Aorta (tissue), 5 donors: ENCODE results near the gene AP1M1. TPM values are rescaled to one million over a fixed set of nuclear protein-coding genes. Genes with fewer than 3 reads are reported as not detected.

ENCODE experiments used
- ATAC-seq: fragments of 200-7000 bp; cut with Tn5 transposase; one replicate; pipeline ENCODE4 v1.9.1; 2022; ENCODE audit warnings: moderate library complexity; ENCODE audit not compliant: low FRiP score
- DNase-seq, 2 donors: peaks; one replicate each; pipeline ENCODE4 v3.0.0-alpha.2; 2020
- H3K27ac ChIP-seq, 2 donors: one replicate each; pipeline ENCODE4 v1.5.1; 2013; ENCODE audit warnings: low read length in 2 of 2, mild to moderate bottlenecking in 2 of 2, moderate library complexity in 2 of 2, control low read depth in 1 of 2, inconsistent platforms in 1 of 2, low read depth in 1 of 2
- H3K27me3 ChIP-seq, 2 donors: one replicate each; pipeline ENCODE4 v1.6.1; 2013; ENCODE audit warnings: control low read depth in 1 of 2, low read length in 1 of 2, mild to moderate bottlenecking in 1 of 2, moderate library complexity in 1 of 2; ENCODE audit not compliant: insufficient read depth in 2 of 2, control insufficient read depth in 1 of 2
- H3K36me3 ChIP-seq, 2 donors: one replicate each; pipeline ENCODE4 v1.6.1; 2013; ENCODE audit warnings: control low read depth in 1 of 2, low read length in 1 of 2, mild to moderate bottlenecking in 1 of 2; ENCODE audit not compliant: insufficient read depth in 2 of 2, control insufficient read depth in 1 of 2
- H3K4me1 ChIP-seq, 2 donors: one replicate each; pipeline ENCODE4 v1.6.1; 2013; ENCODE audit warnings: low read length in 2 of 2, control low read depth in 1 of 2, mild to moderate bottlenecking in 1 of 2, moderate library complexity in 1 of 2; ENCODE audit not compliant: insufficient read depth in 2 of 2, control insufficient read depth in 1 of 2
- H3K4me3 ChIP-seq, 2 donors: one replicate each; pipeline ENCODE4 v1.5.1; 2013; ENCODE audit warnings: low read length in 2 of 2, control low read depth in 1 of 2, mild to moderate bottlenecking in 1 of 2
- H3K9me3 ChIP-seq: one replicate; pipeline ENCODE4 v1.6.1; 2013; ENCODE audit warnings: mild to moderate bottlenecking, low read length; ENCODE audit not compliant: control insufficient read depth
- WGBS, 2 donors: extraction: QIAGEN DNeasy Blood & Tissue Kit; methylation state at CpG; one replicate each; pipeline ENCODE4 v1.1.7; 2013; 5-methylcytosine and 5-hydroxymethylcytosine counted together
- intact Hi-C, 2 donors: fragments of 100-400 bp; cut with DNase I; formaldehyde crosslinking; loops; one replicate each; pipeline versions ENCODE4 v1.14.2 to v1.15.0; 2022
- polyA plus RNA-seq, 2 donors: library from polyadenylated mRNA; stranded (reverse); fragments of 200-250 nt; gene quantifications; one replicate each; pipeline ENCODE4 v1.2.3, GENCODE V29; 2013
- total RNA-seq, 2 donors: library from RNA; stranded (reverse); fragmentation: NEBNext Ultra II Directional; extraction: Animal tissue kit (Norgen Biotek cat#: 25700); gene quantifications; one replicate each; pipeline ENCODE4 v1.2.1, GENCODE V29; 2021
- donor health status: healthy with polysubstance abuse.
- donor health status: Bipolar disorder and iron deficiency.
- donor health status: DM: no; HTN: no; CAD: no.
- donor health status: DM: no; HTN: no; CAD: no.
- donor health status: DM: yes; HTN: yes; CAD: no.

The AP1M1 gene
- total and polyA plus RNA-seq, 4 donors, result 25.2 to 74.7 (median 68.5) TPM

- DNase-seq (peak in 1 of 2 donors; percentile 68), ATAC-seq (no peak)
- intact Hi-C loops, result no loop called here
- no peaks in the 10 kb centered on the region for H3K27me3 ChIP-seq
- no peak overlapping the region for H3K4me3 ChIP-seq
- H3K36me3 ChIP-seq, result peaks cover 0 to 4% of the 10 kb centered on the region in 2 donors
- WGBS, 2 donors, result 90% methylated on average over 21 of the region's 21 CpGs
- no peaks in the 10 kb centered on the region for H3K9me3 ChIP-seq
- no peaks in the 10 kb centered on the region for H3K4me1 ChIP-seq
- no peak overlapping the region for H3K27ac ChIP-seq
Measured at GRCh38 chr19:16208064-16208759, 10.5 kb downstream of the AP1M1 start.

- Histone ChIP-seq H3K4me1 (no peaks in the 10 kb centered on the region), H3K4me3 (no peak overlapping the region), H3K9me3 (no peaks in the 10 kb centered on the region), H3K27ac (no peak overlapping the region), H3K27me3 (no peaks in the 10 kb centered on the region), H3K36me3 (peaks cover 0 to 4% of the 10 kb centered on the region in 2 donors)
- intact Hi-C loops, result no loop called here
- ATAC-seq (no peak), DNase-seq (peak in 1 of 2 donors; percentile 68)
- WGBS, 2 donors, result 91% methylated on average over 29 of the region's 29 CpGs
Measured at GRCh38 chr19:16208847-16209665, 11.3 kb downstream of the AP1M1 start.

GRCh38 chr19:16210168-16210567 lies 12.5 kb downstream of the AP1M1 start:
- Histone ChIP-seq H3K4me3 (no peak overlapping the region), H3K27me3 (no peaks in the 10 kb centered on the region), H3K4me1 (no peaks in the 10 kb centered on the region), H3K9me3 (no peaks in the 10 kb centered on the region), H3K27ac (no peak overlapping the region), H3K36me3 (peaks cover 0 to under 1% of the 10 kb centered on the region in 2 donors)
- ATAC-seq (no peak), DNase-seq (no peak)
- 85 to 90% methylated on average over 4 of the region's 4 CpGs for WGBS, 2 donors
- intact Hi-C loops, result no loop called here

DNA sequence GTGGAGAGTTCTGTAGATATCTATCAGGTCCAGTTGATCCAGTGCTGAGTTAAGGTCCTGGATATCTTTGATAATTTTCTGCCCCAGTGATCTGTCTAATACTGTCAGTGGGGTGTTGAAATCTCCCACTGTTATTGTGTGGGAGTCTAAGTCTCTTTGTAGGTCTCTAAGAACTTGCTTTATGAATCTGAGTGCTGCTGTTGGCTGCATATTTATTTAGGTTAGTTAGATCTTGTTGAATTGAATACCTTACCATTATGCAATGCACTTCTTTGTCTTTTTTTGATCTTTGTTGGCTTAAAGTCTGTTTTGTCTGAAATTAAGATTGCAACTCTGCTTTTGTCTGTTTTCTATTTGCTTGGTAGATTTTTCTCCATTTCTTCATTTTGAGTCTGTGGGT lies 15.4 kb downstream of the AP1M1 start:
- Histone ChIP-seq H3K27ac (no peak overlapping the region), H3K27me3 (no peaks in the 10 kb centered on the region), H3K4me3 (no peak overlapping the region), H3K9me3 (no peaks in the 10 kb centered on the region), H3K36me3 (no peaks in the 10 kb centered on the region), H3K4me1 (no peaks in the 10 kb centered on the region)
- no peak for ATAC-seq
- no peak for DNase-seq
- intact Hi-C loops, result no loop called here

GRCh38 chr19:16216744-16217670 lies 19.3 kb downstream of the AP1M1 start:
- Histone ChIP-seq H3K27ac (no peak overlapping the region), H3K4me1 (no peaks in the 10 kb centered on the region), H3K9me3 (peaks cover 1% of the 10 kb centered on the region), H3K36me3 (peaks cover 0 to 2% of the 10 kb centered on the region in 2 donors), H3K27me3 (no peaks in the 10 kb centered on the region), H3K4me3 (no peak overlapping the region)
- no peak for ATAC-seq
- peak in 1 of 2 donors; percentile 61 for DNase-seq
- intact Hi-C loops, result no loop called here
- 91 to 95% methylated on average over 13 of the region's 13 CpGs for WGBS, 2 donors

GRCh38 chr19:16217716-16218451 lies 20.2 kb downstream of the AP1M1 start:
- Histone ChIP-seq H3K4me1 (no peaks in the 10 kb centered on the region), H3K27ac (no peak overlapping the region), H3K9me3 (peaks cover 1% of the 10 kb centered on the region), H3K27me3 (no peaks in the 10 kb centered on the region), H3K4me3 (no peak overlapping the region), H3K36me3 (peaks cover 0 to 2% of the 10 kb centered on the region in 2 donors)
- 93 to 94% methylated on average over 16 of the region's 16 CpGs for WGBS, 2 donors
- intact Hi-C loops, result no loop called here
- peak in 1 of 2 donors; percentile 52 for DNase-seq
- ATAC-seq, result no peak

DNA sequence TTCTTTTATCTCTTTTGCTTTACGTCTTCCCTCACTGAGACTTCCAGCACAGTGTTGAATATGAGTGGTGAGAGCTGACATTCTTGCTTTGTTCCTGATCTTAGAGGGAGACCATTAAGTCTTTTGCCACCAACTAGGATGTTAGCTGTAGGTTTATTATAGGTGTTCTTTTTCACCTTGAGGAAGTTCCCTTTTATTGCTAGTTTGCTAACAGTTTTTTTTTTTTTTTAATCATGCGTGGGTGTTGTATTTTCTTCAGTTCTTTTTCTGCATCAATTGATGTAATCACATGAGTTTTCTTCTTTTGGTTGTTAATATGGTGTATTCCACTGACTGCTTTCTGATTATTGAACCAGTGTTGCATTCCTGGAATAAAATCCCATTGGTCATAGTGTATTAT lies 21.1 kb downstream of the AP1M1 start:
- no peaks in the 10 kb centered on the region for H3K4me1 ChIP-seq
- ATAC-seq, result no peak
- no peak overlapping the region for H3K4me3 ChIP-seq
- no peak for DNase-seq
- peaks cover 0 to 4% of the 10 kb centered on the region in 2 donors for H3K36me3 ChIP-seq
- H3K27ac ChIP-seq, result no peak overlapping the region
- H3K9me3 ChIP-seq, result peaks cover 1% of the 10 kb centered on the region
- no peaks in the 10 kb centered on the region for H3K27me3 ChIP-seq
- 87 to 93% methylated on average over 2 of the region's 2 CpGs for WGBS, 2 donors
- intact Hi-C loops, result no loop called here

GRCh38 chr19:16222806-16223205 lies 25.1 kb downstream of the AP1M1 start:
- no peak for DNase-seq
- intact Hi-C loops, result no loop called here
- no peak overlapping the region for H3K27ac ChIP-seq
- H3K36me3 ChIP-seq, result peaks cover 0 to 7% of the 10 kb centered on the region in 2 donors
- H3K4me1 ChIP-seq, result no peaks in the 10 kb centered on the region
- no peak overlapping the region for H3K4me3 ChIP-seq
- WGBS, 2 donors, result 83 to 85% methylated on average over 3 of the region's 3 CpGs
- no peaks in the 10 kb centered on the region for H3K27me3 ChIP-seq
- no peak for ATAC-seq
- peaks cover 1% of the 10 kb centered on the region for H3K9me3 ChIP-seq
